GM20431 (cell line): ENCODE data around the gene ZNF687.

Experiments used
- in situ Hi-C: fragments of 300-500 bp; cut with MseI, MboI; formaldehyde crosslinking; loops from one replicate; pipeline ENCODE4 v1.15.0; 2020; ENCODE audit warnings: low sequenced_read_pairs; ENCODE audit not compliant: unreplicated experiment

Gene ZNF687

DNA sequence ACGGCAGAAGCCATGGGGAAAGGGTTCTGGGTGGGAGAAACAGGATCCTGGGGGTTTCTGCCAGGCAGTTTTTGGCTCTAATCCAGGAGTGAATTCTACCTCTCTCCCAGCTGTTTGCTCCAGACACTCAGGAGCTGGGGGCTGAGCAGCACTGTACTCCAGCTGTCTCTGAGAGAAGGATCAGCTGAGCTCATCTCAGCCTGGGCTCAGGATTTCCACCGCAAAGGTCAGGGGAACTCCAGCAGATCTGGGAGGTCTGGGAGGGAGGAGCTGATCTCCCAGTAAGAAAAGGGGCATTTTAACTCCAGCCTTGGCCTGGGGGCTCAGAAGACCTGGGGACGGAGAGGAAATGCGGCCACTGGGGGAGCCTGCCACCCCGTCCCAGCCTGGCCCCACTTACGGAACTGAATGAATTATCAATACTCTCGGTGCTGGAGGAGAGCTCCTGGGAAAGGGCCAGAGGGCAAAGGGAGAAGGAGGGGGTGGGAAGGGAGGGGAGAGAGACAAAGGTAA lies 27.8 kb downstream of the ZNF687 start:
- in situ Hi-C loops: no loop called here

GRCh38 chr1:151311011-151311410 lies 28.9 kb downstream of the ZNF687 start:
- in situ Hi-C loops: no loop called here

- in situ Hi-C loops: no loop called here
These were observed 29.7 kb downstream of the ZNF687 start for GRCh38 chr1:151311589-151312331.

GRCh38 chr1:151312411-151312810 lies 30.3 kb downstream of the ZNF687 start:
- in situ Hi-C loops: no loop called here

GRCh38 chr1:151312826-151313225 lies 30.7 kb downstream of the ZNF687 start:
- in situ Hi-C loops: no loop called here

GRCh38 chr1:151313501-151313900 lies 31.4 kb downstream of the ZNF687 start:
- in situ Hi-C loops: no loop called here

GRCh38 chr1:151314137-151314875 lies 32.2 kb downstream of the ZNF687 start:
- in situ Hi-C loops: no loop called here

- in situ Hi-C loops: no loop called here
These were observed 33.6 kb downstream of the ZNF687 start for GRCh38 chr1:151315565-151316235.

DNA sequence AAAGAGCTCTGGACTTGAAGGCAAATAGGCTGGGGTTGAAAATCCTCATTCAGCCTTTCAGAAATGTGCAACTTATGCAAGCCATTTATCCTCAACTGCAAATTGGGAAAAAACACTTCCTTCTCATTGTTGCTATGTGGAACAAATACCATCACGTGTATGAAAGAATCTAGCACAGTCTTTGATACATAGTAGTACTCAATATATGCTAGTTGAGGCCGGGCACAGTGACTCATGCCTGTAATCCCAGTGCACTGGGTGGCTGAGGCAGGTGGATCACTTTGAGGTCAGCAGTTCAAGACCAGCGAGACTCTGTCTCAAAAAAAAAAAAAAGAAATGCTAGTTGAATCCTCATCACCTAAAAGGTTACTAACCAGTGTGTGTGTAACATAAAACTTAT lies 36.9 kb downstream of the ZNF687 start:
- in situ Hi-C loops: no loop called here

- in situ Hi-C loops: no loop called here
These were observed 42.4 kb downstream of the ZNF687 start for GRCh38 chr1:151324390-151324930.

- in situ Hi-C loops: no loop called here
These were observed 43.1 kb downstream of the ZNF687 start for GRCh38 chr1:151325231-151325630.

DNA sequence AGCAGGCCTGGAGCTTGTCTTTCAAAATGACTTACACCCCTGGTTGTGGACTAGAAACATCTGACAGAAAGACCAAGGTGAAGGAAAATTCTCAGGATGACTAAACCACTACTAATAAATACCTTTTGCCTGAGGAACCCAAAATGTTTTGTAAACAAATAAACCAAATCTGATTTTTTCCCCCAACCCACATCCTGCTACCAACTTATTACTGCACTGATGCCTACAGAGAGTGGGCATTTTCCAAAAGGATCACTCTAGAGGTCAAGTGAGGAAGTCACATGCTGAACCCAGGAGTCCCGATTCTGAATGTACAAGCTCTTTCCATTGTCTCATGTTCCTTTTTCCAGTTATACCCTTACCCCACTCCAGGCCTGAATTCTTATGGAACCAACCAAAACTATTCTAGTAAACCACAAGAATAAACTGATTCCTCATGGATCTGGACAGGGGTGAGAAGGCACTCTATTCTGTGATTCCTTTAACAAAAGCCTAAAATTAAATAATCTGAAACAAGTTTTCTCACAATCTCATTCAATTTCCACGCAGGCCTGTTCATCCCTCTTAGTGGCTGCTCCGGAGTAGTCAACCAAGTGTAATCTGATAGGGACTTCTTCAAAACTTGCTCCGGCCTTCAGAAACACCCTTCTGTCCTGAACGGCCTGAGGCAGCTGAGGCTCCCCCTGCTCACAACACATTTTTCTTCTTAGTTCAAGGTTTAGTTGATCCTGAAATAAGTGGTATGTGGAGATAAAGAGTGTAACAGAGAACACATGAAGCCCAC lies 43.7 kb downstream of the ZNF687 start:
- in situ Hi-C loops: no loop called here

DNA sequence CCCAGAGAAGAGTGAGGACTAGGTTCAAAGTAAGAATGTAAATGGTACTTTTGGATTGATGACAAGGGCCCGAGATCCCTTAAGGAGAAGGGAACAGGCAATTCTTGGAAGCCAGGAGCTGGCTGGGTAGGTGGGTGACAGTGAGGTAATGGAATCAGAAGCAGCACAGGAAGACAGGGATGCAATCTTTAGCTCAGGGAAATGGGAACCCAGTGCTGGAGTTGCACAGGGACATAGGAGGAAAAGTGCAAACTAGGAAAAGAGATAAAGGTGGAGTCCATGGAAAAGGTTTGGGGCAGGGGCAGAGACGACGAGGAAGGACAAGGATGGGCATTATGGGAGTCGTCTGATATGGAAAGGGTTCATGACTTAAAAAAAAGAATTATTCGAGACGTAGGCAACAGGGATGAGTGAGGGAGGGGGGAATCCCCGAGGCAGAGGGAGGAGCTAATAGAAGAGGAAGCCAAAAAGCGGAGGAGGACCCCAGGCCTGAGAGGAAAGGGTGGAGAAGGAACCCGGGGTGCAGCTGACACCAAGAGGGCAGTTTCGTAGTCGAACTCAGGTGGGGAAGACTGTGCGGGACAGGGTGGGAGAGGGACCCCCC lies 44.6 kb downstream of the ZNF687 start:
- in situ Hi-C loops: no loop called here

DNA sequence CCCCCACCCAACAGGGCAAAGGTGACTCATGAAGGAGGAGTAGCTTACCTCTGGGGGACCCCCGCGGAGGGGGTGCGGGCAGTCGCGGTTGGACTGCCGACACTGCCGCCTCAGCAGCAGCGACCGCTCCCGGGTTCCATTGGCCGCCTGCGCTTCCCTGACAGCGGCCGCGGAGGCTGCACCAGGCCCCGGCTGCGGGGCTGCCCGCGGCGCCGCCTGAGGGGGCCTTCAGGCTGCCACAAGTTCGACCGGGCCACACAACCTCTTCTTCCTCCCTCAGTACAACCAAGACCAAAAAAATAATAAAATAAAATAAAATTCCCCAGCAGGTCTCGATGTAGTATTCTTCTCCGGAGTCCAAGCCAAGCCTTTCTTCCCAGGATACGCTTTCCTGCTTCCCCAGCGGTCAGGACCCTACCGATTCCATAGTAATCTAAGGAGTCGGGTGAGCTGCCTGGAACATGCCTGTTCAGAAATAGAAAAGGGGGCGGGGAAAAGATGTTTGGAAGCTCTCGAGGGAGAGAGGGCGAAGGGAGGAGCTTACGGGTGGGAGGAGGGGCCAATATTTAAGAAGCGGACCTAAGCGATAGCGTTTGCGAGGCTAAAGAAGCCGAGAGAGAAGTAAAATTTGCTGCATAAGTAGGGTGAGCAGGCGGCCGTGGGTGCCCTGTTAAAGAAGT lies 45.3 kb downstream of the ZNF687 start, which contains the start of gene PI4KB:
TSS of gene PI4KB (minus strand) at position 194 of the 680 bp plus-strand sequence. CDS start 10,935 bp downstream, outside the sequence.
- in situ Hi-C loops: no loop called here

GRCh38 chr1:151327903-151328674 lies 46.0 kb downstream of the ZNF687 start:
- in situ Hi-C loops: no loop called here

DNA sequence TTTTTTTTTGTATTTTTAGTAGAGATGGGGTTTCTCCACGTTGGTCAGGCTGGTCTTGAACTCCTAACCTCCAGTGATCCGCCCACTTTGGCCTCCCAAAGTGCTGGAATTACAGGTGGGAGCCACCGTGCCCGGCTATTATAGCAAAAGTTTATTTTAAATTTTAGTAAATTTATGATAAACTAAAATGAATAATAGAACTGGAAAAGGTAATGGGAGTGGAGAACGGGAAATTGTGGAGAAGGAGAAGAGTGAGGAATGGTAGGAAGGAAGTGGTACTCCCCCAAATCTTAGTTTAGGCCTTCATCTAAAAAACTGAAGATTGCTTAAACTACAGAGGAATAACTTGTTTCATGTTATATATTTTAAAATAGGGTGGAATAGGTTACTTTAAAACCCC lies 52.7 kb downstream of the ZNF687 start:
- in situ Hi-C loops: no loop called here

DNA sequence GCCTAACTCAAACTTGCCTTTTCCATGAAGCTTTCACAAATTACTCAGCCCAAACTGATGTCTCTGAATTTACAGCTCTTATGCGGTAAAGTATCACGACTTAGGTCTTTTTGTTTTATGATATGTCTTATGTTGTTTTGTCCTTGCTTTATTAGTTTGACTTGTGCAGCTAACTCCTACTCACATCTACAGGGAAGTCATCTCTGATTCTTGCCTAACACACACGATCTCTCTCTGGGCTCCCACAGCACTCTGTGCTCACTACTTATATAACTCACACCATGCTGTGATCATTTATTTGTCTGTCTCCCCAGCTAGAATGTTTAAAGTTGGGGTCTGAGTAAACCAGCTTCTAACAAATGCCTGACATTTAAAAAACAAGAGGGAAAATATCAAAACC lies 54.5 kb downstream of the ZNF687 start:
- in situ Hi-C loops: no loop called here
